A549 (cell line): Measurements from ENCODE around the gene CYP4F22.

ENCODE experiments used
- HOXA7 ChIP-seq: fragments of 250-450 bp; sonication (Bioruptor Pico); IDR thresholded peaks from 2 replicates; pipeline ENCODE4 v1.5.0; 2020; ENCODE audit warnings: mild to moderate bottlenecking, moderate library complexity
- POLR2AphosphoS2 ChIP-seq: conservative IDR thresholded peaks from 2 replicates; pipeline ENCODE4 v1.6.1; 2012; ENCODE audit warnings: low read length, improper control_type of control experiment, inconsistent platforms
- TF ChIP-seq, protein P1 (sequence below): fragments of >200 bp; sonication (Bioruptor Twin); formaldehyde crosslinking; IDR thresholded peaks from 3 replicates; pipeline ENCODE4 v1.5.1; 2016
- TF ChIP-seq, protein P2 (sequence below): fragments of 200-600 bp; sonication (generic); IDR thresholded peaks from 2 replicates; pipeline ENCODE4 v1.6.1; 2016; ENCODE audit warnings: antibody characterized with exemption, mild to moderate bottlenecking, moderate library complexity
- TF ChIP-seq, protein P3 (sequence below): IDR thresholded peaks from 2 replicates; pipeline ENCODE4 v1.6.1; 2012

DNA sequence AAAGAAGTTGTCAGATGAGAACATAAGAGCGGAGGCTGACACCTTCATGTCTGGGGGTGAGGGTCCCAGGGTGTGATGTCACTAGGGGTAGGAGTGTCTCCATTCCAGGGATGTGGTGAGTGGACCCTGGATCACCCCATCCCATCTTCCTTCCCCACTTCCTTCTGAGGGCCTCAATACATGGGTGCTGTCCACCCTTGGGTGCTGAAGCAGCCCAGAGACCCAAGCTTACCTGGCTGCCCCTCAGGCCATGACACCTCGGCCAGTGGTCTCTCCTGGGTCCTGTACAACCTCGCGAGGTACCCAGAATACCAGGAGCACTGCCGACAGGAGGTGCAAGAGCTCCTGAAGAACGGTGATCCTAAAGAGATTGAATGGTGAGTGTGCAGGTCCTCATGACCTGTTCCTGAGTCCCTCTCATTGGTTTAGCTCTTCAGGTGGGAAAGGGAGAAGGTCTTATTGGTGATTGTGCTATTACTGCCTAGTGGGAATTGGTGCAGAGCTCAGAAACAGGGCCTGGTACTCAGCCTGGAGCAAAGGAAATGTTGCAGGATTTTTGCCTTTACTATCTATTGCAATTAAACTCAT, 69.0 kb downstream of the CYP4F22 start:
- TF ChIP-seq, protein P1, sequence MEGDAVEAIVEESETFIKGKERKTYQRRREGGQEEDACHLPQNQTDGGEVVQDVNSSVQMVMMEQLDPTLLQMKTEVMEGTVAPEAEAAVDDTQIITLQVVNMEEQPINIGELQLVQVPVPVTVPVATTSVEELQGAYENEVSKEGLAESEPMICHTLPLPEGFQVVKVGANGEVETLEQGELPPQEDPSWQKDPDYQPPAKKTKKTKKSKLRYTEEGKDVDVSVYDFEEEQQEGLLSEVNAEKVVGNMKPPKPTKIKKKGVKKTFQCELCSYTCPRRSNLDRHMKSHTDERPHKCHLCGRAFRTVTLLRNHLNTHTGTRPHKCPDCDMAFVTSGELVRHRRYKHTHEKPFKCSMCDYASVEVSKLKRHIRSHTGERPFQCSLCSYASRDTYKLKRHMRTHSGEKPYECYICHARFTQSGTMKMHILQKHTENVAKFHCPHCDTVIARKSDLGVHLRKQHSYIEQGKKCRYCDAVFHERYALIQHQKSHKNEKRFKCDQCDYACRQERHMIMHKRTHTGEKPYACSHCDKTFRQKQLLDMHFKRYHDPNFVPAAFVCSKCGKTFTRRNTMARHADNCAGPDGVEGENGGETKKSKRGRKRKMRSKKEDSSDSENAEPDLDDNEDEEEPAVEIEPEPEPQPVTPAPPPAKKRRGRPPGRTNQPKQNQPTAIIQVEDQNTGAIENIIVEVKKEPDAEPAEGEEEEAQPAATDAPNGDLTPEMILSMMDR: no peak
- TF ChIP-seq POLR2AphosphoS2 (no peak), HOXA7 (CRISPR knock-in tag) (no peak)
- TF ChIP-seq, protein P2, sequence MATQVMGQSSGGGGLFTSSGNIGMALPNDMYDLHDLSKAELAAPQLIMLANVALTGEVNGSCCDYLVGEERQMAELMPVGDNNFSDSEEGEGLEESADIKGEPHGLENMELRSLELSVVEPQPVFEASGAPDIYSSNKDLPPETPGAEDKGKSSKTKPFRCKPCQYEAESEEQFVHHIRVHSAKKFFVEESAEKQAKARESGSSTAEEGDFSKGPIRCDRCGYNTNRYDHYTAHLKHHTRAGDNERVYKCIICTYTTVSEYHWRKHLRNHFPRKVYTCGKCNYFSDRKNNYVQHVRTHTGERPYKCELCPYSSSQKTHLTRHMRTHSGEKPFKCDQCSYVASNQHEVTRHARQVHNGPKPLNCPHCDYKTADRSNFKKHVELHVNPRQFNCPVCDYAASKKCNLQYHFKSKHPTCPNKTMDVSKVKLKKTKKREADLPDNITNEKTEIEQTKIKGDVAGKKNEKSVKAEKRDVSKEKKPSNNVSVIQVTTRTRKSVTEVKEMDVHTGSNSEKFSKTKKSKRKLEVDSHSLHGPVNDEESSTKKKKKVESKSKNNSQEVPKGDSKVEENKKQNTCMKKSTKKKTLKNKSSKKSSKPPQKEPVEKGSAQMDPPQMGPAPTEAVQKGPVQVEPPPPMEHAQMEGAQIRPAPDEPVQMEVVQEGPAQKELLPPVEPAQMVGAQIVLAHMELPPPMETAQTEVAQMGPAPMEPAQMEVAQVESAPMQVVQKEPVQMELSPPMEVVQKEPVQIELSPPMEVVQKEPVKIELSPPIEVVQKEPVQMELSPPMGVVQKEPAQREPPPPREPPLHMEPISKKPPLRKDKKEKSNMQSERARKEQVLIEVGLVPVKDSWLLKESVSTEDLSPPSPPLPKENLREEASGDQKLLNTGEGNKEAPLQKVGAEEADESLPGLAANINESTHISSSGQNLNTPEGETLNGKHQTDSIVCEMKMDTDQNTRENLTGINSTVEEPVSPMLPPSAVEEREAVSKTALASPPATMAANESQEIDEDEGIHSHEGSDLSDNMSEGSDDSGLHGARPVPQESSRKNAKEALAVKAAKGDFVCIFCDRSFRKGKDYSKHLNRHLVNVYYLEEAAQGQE: peak; percentile 80
- TF ChIP-seq, protein P3, sequence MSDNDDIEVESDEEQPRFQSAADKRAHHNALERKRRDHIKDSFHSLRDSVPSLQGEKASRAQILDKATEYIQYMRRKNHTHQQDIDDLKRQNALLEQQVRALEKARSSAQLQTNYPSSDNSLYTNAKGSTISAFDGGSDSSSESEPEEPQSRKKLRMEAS: no peak
